ENCODE data around the gene FRAS1. TPM values are rescaled to one million over a fixed set of nuclear protein-coding genes. Genes with fewer than 3 reads are reported as not detected.

The FRAS1 gene
- total and polyA plus RNA-seq, 11 donors, result 0.57 to 13.4 (median 3.2) TPM

GRCh38 chr4:78379991-78380729 is 323.0 kb downstream of the FRAS1 start:
- Histone ChIP-seq H3K27ac (no peak overlapping the region), H3K36me3 (no peaks in the 10 kb centered on the region), H3K27me3 (no peaks in the 10 kb centered on the region), H3K9me3 (no peaks in the 10 kb centered on the region), H3K4me1 (no peaks in the 10 kb centered on the region), H3K4me3 (no peak overlapping the region)
- no peak for ATAC-seq
- WGBS, 4 donors, result 77 to 80% (median 79%) methylated on average over 4 of the region's 4 CpGs
- intact Hi-C loops (cut with DNase I), result no loop called here
- TF ChIP-seq CTCF (IDR thresholded peaks at IDR 0.05), result no peak
- TF ChIP-seq POLR2A (IDR thresholded peaks at IDR 0.05), result no peak
- DNase-seq, result no peak

GRCh38 chr4:78386679-78387078 is 329.6 kb downstream of the FRAS1 start:
- Histone ChIP-seq H3K9me3 (no peaks in the 10 kb centered on the region), H3K27ac (no peak overlapping the region), H3K4me3 (no peak overlapping the region), H3K4me1 (no peaks in the 10 kb centered on the region), H3K27me3 (no peaks in the 10 kb centered on the region), H3K36me3 (no peaks in the 10 kb centered on the region)
- DNase-seq, result no peak
- intact Hi-C loops (cut with DNase I), result no loop called here
- TF ChIP-seq CTCF (IDR thresholded peaks at IDR 0.05) (no peak), POLR2A (IDR thresholded peaks at IDR 0.05) (no peak)
- no peak for ATAC-seq

GRCh38 chr4:78395642-78396041 is 338.5 kb downstream of the FRAS1 start:
- no peak for ATAC-seq
- Histone ChIP-seq H3K4me3 (no peak overlapping the region), H3K27me3 (no peaks in the 10 kb centered on the region), H3K4me1 (no peaks in the 10 kb centered on the region), H3K27ac (no peak overlapping the region), H3K9me3 (peaks cover 0 to 31% (median 17%) of the 10 kb centered on the region in 12 donors), H3K36me3 (no peaks in the 10 kb centered on the region)
- TF ChIP-seq POLR2A (IDR thresholded peaks at IDR 0.05) (no peak), CTCF (IDR thresholded peaks at IDR 0.05) (no peak)
- DNase-seq, result no peak
- WGBS, 4 donors, result 67 to 81% (median 77%) methylated on average over 1 of the region's 1 CpG
- intact Hi-C loops (cut with DNase I), result no loop called here

- DNase-seq (no peak), ATAC-seq (no peak)
- no peak for TF ChIP-seq CTCF (IDR thresholded peaks at IDR 0.05)
- no peak for TF ChIP-seq POLR2A (IDR thresholded peaks at IDR 0.05)
- intact Hi-C loops (cut with DNase I), result no loop called here
- H3K27me3 ChIP-seq, result no peaks in the 10 kb centered on the region
- no peaks in the 10 kb centered on the region for H3K36me3 ChIP-seq
- WGBS, 4 donors, result 91 to 93% (median 91%) methylated on average over 4 of the region's 4 CpGs
- peaks cover 0 to 31% (median 17%) of the 10 kb centered on the region in 12 donors for H3K9me3 ChIP-seq
- no peak overlapping the region for H3K4me3 ChIP-seq
- no peaks in the 10 kb centered on the region for H3K4me1 ChIP-seq
- no peak overlapping the region for H3K27ac ChIP-seq
Observed at GRCh38 chr4:78396613-78397291, 339.6 kb downstream of the FRAS1 start.

Measured in heart left ventricle (tissue), 16 donors.